HCT116 (cell line): ENCODE measurements around the gene TPGS1. TPM values are rescaled to one million over a fixed set of nuclear protein-coding genes. Genes with fewer than 3 reads are reported as not detected.

Experiments used
- ATAC-seq: fragments of 200-7000 bp; cut with Tn5 transposase; 2 replicates; pipeline ENCODE4 v1.9.1; 2020; ENCODE audit warnings: mild to moderate bottlenecking, moderate library complexity
- BruUV-seq: library from RNA; stranded (reverse); fragments of 400-500 nt; replicated peaks from 2 replicates; lab custom pipeline; 2021; lab: Mats Ljungman, UMichigan
- CTCF ChIA-PET: fragments of 300-600 bp; sonication (Branson Sonifier 250); formaldehyde crosslinking; loops from one replicate; lab custom pipeline; 2021; ENCODE audit warnings: antibody characterized with exemption; lab: Charles Lee
- POLR2A ChIA-PET: fragments of 300-600, 350-600 bp; sonication (Branson Sonifier 250); formaldehyde crosslinking; loops from one replicate; lab custom pipeline; 2021; ENCODE audit warnings: antibody characterized with exemption; lab: Charles Lee
- RAD21 ChIA-PET, 2 experiments: fragments of 300-600 bp; sonication (Branson Sonifier 250); formaldehyde crosslinking; loops; one replicate each; lab custom pipeline; 2023; ENCODE audit warnings: low total read pairs in 2 of 2; ENCODE audit not compliant: uncharacterized antibody in 2 of 2, unreplicated experiment in 2 of 2, low non-redundant PET in 1 of 2; lab: Charles Lee
- DNase-seq: peaks from one replicate; pipeline ENCODE4 v3.0.0-alpha.2; 2010; ENCODE audit warnings: low read depth, low spot score
- H2AFZ ChIP-seq: fragments of 200-600 bp; shearing (Covaris generic), sonication (generic); 2 replicates; pipeline ENCODE4 v1.6.1; 2017; ENCODE audit warnings: low read depth, mixed run types, mixed read lengths, antibody characterized with exemption, low read length; ENCODE audit not compliant: poor library complexity, severe bottlenecking
- H3K27ac ChIP-seq: 2 replicates; pipeline ENCODE4 v1.5.1; 2012; ENCODE audit warnings: low read depth, low read length
- H3K27me3 ChIP-seq: fragments of 200-600 bp; sonication (generic); 2 replicates; pipeline ENCODE4 v1.6.1; 2016; ENCODE audit warnings: mixed run types, low read length, mixed read lengths; ENCODE audit not compliant: insufficient read depth
- H3K36me3 ChIP-seq, 2 experiments: fragments of 200-500 bp in 1 of 2; fragments of 200-600 bp in 1 of 2; sonication (Bioruptor generic) in 1 of 2; sonication (generic) in 1 of 2; 2 replicates each; pipeline versions ENCODE4 v1.5.1 to v1.6.1; 2014 to 2016; ENCODE audit warnings: low read length in 2 of 2, inconsistent platforms in 1 of 2, mixed read lengths in 1 of 2, mixed run types in 1 of 2; ENCODE audit not compliant: insufficient read depth in 2 of 2, control insufficient read depth in 1 of 2
- H3K4me1 ChIP-seq, 2 experiments: fragments of 200-600 bp in 1 of 2; sonication (generic) in 1 of 2; 2 replicates each; pipeline versions ENCODE4 v1.5.1 to v1.6.1; 2012 to 2017; ENCODE audit warnings: low read length in 2 of 2, inconsistent platforms in 1 of 2, mild to moderate bottlenecking in 1 of 2, mixed read lengths in 1 of 2, mixed run types in 1 of 2, moderate library complexity in 1 of 2; ENCODE audit not compliant: insufficient read depth in 2 of 2, control insufficient read depth in 1 of 2
- H3K4me2 ChIP-seq: fragments of 200-600 bp; sonication (generic); 2 replicates; pipeline ENCODE4 v1.6.1; 2017; ENCODE audit warnings: mixed run types, low read length, mixed read lengths
- H3K4me3 ChIP-seq, 2 experiments: fragments of 200-600 bp in 1 of 2; sonication (generic) in 1 of 2; replicated peaks in 1 of 2; 2 replicates each; pipeline ENCODE4 v1.5.1; 2011 to 2016; ENCODE audit warnings: low read length in 2 of 2, control low read depth in 1 of 2, low read depth in 1 of 2, mild to moderate bottlenecking in 1 of 2, mixed read lengths in 1 of 2, mixed run types in 1 of 2
- H3K79me2 ChIP-seq: fragments of 200-600 bp; sonication (generic); 2 replicates; pipeline ENCODE4 v1.6.1; 2017; ENCODE audit warnings: mild to moderate bottlenecking, mixed run types, low read length, moderate library complexity, mixed read lengths; ENCODE audit not compliant: insufficient read depth
- H3K9ac ChIP-seq: fragments of 200-600 bp; sonication (generic); 2 replicates; pipeline ENCODE4 v1.6.1; 2016; ENCODE audit warnings: low read length, mixed read lengths
- H3K9me2 ChIP-seq: fragments of 200-600 bp; sonication (generic), shearing (Covaris generic); 2 replicates; pipeline ENCODE4 v1.6.1; 2017; ENCODE audit warnings: mixed run types, mild to moderate bottlenecking, moderate library complexity; ENCODE audit not compliant: insufficient read depth
- H3K9me3 ChIP-seq, 2 experiments: fragments of 200-500 bp in 1 of 2; fragments of 200-600 bp in 1 of 2; sonication (Bioruptor generic) in 1 of 2; sonication (generic) in 1 of 2; 2 replicates each; pipeline ENCODE4 v1.6.1; 2014 to 2017; ENCODE audit warnings: low read length in 2 of 2, mixed read lengths in 2 of 2, inconsistent platforms in 1 of 2, low read depth in 1 of 2, mild to moderate bottlenecking in 1 of 2, mixed run types in 1 of 2, moderate library complexity in 1 of 2; ENCODE audit not compliant: control insufficient read depth in 1 of 2, insufficient read depth in 1 of 2
- H4K20me1 ChIP-seq: fragments of 200-600 bp; sonication (generic), shearing (Covaris generic); 2 replicates; pipeline ENCODE4 v1.6.1; 2017; ENCODE audit warnings: mixed run types, mild to moderate bottlenecking, moderate library complexity; ENCODE audit not compliant: insufficient read depth
- EGR1 ChIP-seq: IDR thresholded peaks from 2 replicates; pipeline ENCODE4 v1.6.1; 2012; ENCODE audit warnings: low read depth
- EZH2 ChIP-seq: fragments of 200-600 bp; sonication (generic); IDR thresholded peaks from 2 replicates; pipeline ENCODE4 v1.6.1; 2017; ENCODE audit warnings: antibody characterized with exemption, mixed run types
- EZH2phosphoT487 ChIP-seq: fragments of 200-600 bp; IDR thresholded peaks from 2 replicates; pipeline ENCODE4 v1.6.1; 2018; ENCODE audit warnings: antibody characterized with exemption, borderline replicate concordance
- POLR2A ChIP-seq: IDR thresholded peaks from 2 replicates; pipeline ENCODE4 v1.7.0; 2011; ENCODE audit warnings: borderline replicate concordance; ENCODE audit not compliant: insufficient read depth, insufficient read length; ENCODE audit errors: extremely low read depth
- RAD21 ChIP-seq: IDR thresholded peaks from 2 replicates; pipeline ENCODE4 v1.6.1; 2012; ENCODE audit warnings: low read depth, mild to moderate bottlenecking
- SRF ChIP-seq: IDR thresholded peaks from 2 replicates; pipeline ENCODE4 v1.6.1; 2012; ENCODE audit warnings: low read depth
- TCF7L2 ChIP-seq: IDR thresholded peaks from 2 replicates; pipeline ENCODE4 v1.7.0; 2011; ENCODE audit warnings: borderline replicate concordance, inconsistent platforms; ENCODE audit not compliant: insufficient read depth, insufficient read length; ENCODE audit errors: extremely low read depth
- ZFX ChIP-seq: fragments of 450-650 bp; IDR thresholded peaks from 2 replicates; pipeline ENCODE4 v1.6.1; 2017
- ZNF274 ChIP-seq: fragments of 200-500 bp; sonication (Bioruptor generic); IDR thresholded peaks from 2 replicates; pipeline ENCODE4 v1.6.1; 2014; ENCODE audit warnings: mild to moderate bottlenecking, low read depth, low read length, inconsistent platforms
- intact Hi-C: fragments of 100-400 bp; cut with micrococcal nuclease; formaldehyde crosslinking; loops from 2 replicates; pipeline ENCODE4 v1.10.0; 2022
- total RNA-seq: library from RNA; stranded (reverse); gene quantifications from one replicate; pipeline ENCODE4 v1.2.1, GENCODE V29; 2021; ENCODE audit not compliant: unreplicated experiment
- TF ChIP-seq, protein P1 (sequence below), 3 experiments: fragments of 200-600 bp in 1 of 3; sonication (generic) in 1 of 3; IDR thresholded peaks in 2 of 3; conservative IDR thresholded peaks in 1 of 3; 2 replicates each; pipeline ENCODE4 v1.5.1; 2012 to 2017; ENCODE audit warnings: low read depth in 2 of 3, low read length in 2 of 3, antibody characterized with exemption in 1 of 3, borderline replicate concordance in 1 of 3, control low read depth in 1 of 3, mild to moderate bottlenecking in 1 of 3, mixed read lengths in 1 of 3, mixed run types in 1 of 3, moderate library complexity in 1 of 3; ENCODE audit not compliant: insufficient read depth in 1 of 3
- TF ChIP-seq, protein P2 (sequence below): IDR thresholded peaks from 2 replicates; pipeline ENCODE4 v1.6.1; 2012
- TF ChIP-seq, protein P3 (sequence below): IDR thresholded peaks from 2 replicates; pipeline ENCODE4 v1.6.1; 2012; ENCODE audit warnings: low read depth

TPGS1 gene
- total RNA-seq, 1 experiment from 2014 or later, result 19.1 TPM

DNA sequence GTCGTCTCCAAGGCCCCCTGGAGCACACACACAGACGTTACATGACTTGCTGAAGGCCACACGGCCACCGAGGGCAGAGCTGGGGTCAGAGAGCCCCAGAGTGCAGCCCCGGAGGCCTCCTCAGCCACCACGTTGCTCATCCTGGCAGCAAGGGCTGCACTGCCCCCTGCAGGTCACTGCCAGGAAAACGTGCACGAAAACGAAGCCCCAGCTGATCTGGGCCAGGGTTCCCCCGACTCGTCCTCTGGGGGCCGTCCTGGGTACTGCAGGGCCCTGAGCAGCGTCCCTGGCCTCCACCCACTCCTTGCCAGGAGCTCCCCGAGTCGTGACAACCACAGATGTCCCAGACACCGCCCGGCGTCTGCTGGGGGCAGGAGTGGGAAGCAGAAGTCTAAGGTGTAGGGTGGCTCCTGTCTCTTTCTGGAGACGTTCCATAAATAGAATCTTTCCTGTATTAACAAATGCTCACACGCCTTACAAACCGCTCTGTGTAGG is 3.4 kb downstream of the TPGS1 start (continued):
- TF ChIP-seq, protein P1, sequence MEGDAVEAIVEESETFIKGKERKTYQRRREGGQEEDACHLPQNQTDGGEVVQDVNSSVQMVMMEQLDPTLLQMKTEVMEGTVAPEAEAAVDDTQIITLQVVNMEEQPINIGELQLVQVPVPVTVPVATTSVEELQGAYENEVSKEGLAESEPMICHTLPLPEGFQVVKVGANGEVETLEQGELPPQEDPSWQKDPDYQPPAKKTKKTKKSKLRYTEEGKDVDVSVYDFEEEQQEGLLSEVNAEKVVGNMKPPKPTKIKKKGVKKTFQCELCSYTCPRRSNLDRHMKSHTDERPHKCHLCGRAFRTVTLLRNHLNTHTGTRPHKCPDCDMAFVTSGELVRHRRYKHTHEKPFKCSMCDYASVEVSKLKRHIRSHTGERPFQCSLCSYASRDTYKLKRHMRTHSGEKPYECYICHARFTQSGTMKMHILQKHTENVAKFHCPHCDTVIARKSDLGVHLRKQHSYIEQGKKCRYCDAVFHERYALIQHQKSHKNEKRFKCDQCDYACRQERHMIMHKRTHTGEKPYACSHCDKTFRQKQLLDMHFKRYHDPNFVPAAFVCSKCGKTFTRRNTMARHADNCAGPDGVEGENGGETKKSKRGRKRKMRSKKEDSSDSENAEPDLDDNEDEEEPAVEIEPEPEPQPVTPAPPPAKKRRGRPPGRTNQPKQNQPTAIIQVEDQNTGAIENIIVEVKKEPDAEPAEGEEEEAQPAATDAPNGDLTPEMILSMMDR (IDR thresholded peaks at IDR 0.05 in 2 of 3, conservative IDR thresholded peaks at IDR 0.05 in 1 of 3; ENCODE audit: borderline replicate concordance in 1 of 3, insufficient read depth in 1 of 3, low read depth in 2 of 3, low read length in 2 of 3), result peak; percentile 98 to 99 (median 99)
- peak; percentile 76 for TF ChIP-seq RAD21
- TF ChIP-seq, protein P2, sequence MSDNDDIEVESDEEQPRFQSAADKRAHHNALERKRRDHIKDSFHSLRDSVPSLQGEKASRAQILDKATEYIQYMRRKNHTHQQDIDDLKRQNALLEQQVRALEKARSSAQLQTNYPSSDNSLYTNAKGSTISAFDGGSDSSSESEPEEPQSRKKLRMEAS, result peak; percentile 89
- TF ChIP-seq, all 23 proteins: peak for 6

DNA sequence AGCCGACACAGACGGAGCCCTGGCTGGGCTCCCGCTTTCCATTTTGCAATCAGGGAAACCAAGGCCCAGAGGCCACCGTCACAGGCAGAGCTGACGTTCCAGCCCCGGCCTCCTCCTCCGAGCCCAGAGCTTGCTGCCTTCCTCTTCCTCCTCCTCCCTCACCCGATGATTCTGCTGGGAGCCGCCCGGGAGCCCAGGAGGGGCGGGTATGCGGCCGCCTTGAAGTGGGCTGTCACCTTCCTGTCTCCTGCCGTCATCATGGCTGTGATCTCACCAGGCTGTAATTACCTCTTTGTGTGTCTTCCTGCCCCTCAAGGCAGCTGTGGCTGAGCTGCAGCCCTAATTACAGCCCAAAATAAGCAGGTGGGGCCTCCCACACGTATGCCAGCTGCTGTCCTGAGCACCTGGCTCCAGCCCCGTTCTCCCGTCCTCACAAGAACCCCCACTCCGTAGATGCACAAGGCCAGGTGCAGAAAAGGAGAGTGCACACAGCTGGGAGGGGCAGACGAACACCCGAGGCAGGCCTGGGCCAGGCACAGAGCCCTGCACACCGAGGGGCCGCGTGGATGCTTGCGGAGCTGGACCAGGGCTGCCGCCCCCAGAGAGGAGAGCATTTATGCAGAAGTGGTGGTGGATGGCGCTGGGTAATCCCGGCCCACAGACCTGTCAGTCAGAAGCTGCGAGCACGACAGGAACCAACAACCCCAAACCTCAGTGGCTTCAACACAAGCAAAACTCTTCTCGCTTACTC is 4.0 kb downstream of the TPGS1 start:
- Histone ChIP-seq H3K4me1 (peaks cover 22 to 46% of the 10 kb centered on the region in 2 experiments), H3K9me3 (no peaks in the 10 kb centered on the region), H2AFZ (no peak overlapping the region), H3K9me2 (no peaks in the 10 kb centered on the region), H3K9ac (peak overlapping the region; percentile 42), H3K4me3 (peak overlapping the region; percentile 34 to 49), H3K4me2 (peak overlapping the region; percentile 78), H3K27me3 (no peaks in the 10 kb centered on the region), H3K79me2 (peaks cover 11% of the 10 kb centered on the region; the same call in 1 of the 2 replicates), H4K20me1 (no peaks in the 10 kb centered on the region), H3K36me3 (peaks cover 0 to 10% of the 10 kb centered on the region in 2 experiments; a peak in 1 of 4 replicates), H3K27ac (peak overlapping the region; percentile 79)
- intact Hi-C loops, result no loop called here
- no TSS peak for BruUV-seq
- DNase-seq (peak; percentile 83), ATAC-seq (peak; percentile 47)
- RAD21 ChIA-PET, result interaction anchor here in 1 of 2 experiments (1.0 to 1.5 kb wide), 2 partner anchors 21 to 22 kb away, joined by 3 to 5 read pairs; partner anchors contain the start of gene CDC34
- POLR2A ChIA-PET, result interaction anchor here (0.8 to 1.6 kb wide), 5 partner anchors 10 to 45 kb away, joined by 3 to 10 read pairs (median 3); no protein-coding TSS in a partner anchor
- CTCF ChIA-PET, result interaction anchor here (0.6 to 2.6 kb wide), 21 partner anchors 10 to 393 kb away, joined by 3 to 28 read pairs (median 4); partner anchors contain the start of genes BSG, CDC34, MADCAM1 and POLRMT
- TF ChIP-seq, protein P3, sequence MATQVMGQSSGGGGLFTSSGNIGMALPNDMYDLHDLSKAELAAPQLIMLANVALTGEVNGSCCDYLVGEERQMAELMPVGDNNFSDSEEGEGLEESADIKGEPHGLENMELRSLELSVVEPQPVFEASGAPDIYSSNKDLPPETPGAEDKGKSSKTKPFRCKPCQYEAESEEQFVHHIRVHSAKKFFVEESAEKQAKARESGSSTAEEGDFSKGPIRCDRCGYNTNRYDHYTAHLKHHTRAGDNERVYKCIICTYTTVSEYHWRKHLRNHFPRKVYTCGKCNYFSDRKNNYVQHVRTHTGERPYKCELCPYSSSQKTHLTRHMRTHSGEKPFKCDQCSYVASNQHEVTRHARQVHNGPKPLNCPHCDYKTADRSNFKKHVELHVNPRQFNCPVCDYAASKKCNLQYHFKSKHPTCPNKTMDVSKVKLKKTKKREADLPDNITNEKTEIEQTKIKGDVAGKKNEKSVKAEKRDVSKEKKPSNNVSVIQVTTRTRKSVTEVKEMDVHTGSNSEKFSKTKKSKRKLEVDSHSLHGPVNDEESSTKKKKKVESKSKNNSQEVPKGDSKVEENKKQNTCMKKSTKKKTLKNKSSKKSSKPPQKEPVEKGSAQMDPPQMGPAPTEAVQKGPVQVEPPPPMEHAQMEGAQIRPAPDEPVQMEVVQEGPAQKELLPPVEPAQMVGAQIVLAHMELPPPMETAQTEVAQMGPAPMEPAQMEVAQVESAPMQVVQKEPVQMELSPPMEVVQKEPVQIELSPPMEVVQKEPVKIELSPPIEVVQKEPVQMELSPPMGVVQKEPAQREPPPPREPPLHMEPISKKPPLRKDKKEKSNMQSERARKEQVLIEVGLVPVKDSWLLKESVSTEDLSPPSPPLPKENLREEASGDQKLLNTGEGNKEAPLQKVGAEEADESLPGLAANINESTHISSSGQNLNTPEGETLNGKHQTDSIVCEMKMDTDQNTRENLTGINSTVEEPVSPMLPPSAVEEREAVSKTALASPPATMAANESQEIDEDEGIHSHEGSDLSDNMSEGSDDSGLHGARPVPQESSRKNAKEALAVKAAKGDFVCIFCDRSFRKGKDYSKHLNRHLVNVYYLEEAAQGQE, result no peak
- TF ChIP-seq EZH2phosphoT487 (no peak), EGR1 (no peak; the same call in 1 of the 2 replicates), SRF (no peak), ZFX (no peak), POLR2A (no peak), EZH2 (no peak), TCF7L2 (peak; percentile 99), ZNF274 (no peak)
- TF ChIP-seq, protein P1 (IDR thresholded peaks at IDR 0.05 in 2 of 3, conservative IDR thresholded peaks at IDR 0.05 in 1 of 3; ENCODE audit: borderline replicate concordance in 1 of 3, insufficient read depth in 1 of 3, low read depth in 2 of 3, low read length in 2 of 3), result no peak
- TF ChIP-seq, protein P2, result no peak
